Fibroblast of pulmonary artery (primary cell): ENCODE results near the gene C18orf63.

Experiments
- DNase-seq: peaks from one replicate; pipeline ENCODE4 v3.0.0-alpha.2; 2010; ENCODE audit warnings: low read depth
- H3K4me3 ChIP-seq: replicated peaks from 2 replicates; pipeline ENCODE4 v1.5.1; 2011; ENCODE audit warnings: low read depth, mild to moderate bottlenecking, control low read depth, low read length, moderate library complexity
- TF ChIP-seq, protein P1 (sequence below): IDR thresholded peaks from 2 replicates; pipeline ENCODE4 v1.5.1; 2011; ENCODE audit warnings: mild to moderate bottlenecking, control low read depth, low read length, inconsistent platforms; ENCODE audit errors: missing control alignments

C18orf63 gene

DNA sequence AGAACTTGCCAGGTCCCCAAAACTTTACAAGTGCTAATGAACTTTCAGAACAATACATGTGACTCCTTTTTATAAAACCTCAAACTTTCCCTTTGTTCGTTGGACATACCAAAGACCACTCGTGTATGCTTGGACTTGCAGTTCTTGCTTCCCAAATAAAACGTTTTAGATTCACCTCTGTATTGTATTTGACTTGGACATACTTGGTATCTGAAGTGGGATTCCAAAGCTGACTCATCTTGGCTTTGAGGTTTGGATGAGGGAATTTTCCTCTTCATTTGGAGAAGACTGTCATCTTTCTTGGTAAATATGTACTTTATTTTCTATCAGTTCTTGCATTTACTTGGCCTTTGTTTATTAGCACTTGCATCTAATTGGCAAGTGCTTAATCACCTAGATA is 15.9 kb upstream of the C18orf63 start:
- H3K4me3 ChIP-seq = no peak overlapping the region
- TF ChIP-seq, protein P1, sequence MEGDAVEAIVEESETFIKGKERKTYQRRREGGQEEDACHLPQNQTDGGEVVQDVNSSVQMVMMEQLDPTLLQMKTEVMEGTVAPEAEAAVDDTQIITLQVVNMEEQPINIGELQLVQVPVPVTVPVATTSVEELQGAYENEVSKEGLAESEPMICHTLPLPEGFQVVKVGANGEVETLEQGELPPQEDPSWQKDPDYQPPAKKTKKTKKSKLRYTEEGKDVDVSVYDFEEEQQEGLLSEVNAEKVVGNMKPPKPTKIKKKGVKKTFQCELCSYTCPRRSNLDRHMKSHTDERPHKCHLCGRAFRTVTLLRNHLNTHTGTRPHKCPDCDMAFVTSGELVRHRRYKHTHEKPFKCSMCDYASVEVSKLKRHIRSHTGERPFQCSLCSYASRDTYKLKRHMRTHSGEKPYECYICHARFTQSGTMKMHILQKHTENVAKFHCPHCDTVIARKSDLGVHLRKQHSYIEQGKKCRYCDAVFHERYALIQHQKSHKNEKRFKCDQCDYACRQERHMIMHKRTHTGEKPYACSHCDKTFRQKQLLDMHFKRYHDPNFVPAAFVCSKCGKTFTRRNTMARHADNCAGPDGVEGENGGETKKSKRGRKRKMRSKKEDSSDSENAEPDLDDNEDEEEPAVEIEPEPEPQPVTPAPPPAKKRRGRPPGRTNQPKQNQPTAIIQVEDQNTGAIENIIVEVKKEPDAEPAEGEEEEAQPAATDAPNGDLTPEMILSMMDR = no peak
- DNase-seq = peak; percentile 26

DNA sequence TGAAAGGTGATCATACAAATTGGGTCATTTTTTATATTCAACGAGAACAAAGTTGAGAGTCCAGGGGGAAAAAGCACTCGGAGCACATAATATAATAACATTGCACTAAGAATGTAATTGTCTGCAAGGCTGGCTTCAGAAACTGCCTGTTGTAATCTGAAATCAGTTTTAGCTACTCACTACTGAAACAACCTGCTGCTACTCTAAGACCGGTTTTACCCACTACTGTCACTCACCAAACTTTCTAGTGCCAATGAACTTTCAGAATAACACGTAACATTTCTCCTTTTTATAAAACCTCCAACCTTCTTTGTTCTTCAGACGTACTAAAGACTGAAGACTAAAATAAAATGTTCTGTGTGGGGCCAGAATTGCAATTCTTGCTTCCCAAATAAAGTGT is 12.3 kb upstream of the C18orf63 start:
- no peak for DNase-seq
- H3K4me3 ChIP-seq = no peak overlapping the region
- TF ChIP-seq, protein P1 = no peak

DNA sequence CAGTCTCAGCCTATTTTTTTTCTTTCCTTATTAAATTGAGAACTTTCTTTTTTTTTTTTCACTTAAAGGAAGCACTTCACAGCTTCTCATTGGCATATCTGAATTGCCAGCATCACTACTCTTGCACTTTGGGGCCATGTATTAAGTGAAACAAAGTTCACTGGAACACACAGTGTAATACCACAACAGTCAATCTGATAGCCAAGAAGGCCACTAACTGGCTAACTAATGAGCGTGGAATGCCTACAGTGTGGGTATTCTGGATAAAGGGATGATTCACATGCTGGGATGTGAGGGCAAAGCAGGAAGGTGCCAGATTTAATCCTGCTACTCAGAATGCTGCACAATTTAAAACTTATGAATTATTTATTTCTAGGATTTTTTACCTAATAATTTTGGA is 11.7 kb upstream of the C18orf63 start:
- peak; percentile 29 for DNase-seq
- H3K4me3 ChIP-seq = no peak overlapping the region
- TF ChIP-seq, protein P1 = no peak

DNA sequence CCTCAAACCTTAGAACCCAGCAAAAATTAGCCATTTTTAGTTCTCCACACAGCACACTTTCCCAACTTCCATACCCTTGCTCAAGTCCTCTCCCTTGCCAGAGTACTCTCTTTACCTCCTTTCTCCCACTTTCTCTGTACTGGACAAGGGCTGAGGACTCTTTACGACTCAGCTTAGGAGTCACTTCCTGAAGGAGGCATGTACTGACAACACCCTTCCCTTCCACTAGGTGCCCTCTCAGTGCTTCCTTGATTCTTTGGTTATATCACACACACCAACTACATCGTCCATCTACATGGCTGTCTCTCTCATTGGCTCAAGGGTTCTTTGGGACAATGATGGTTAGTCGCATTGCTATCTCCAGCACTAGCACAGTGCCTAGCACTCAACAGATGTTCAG is 5.2 kb upstream of the C18orf63 start:
- H3K4me3 ChIP-seq = no peak overlapping the region
- TF ChIP-seq, protein P1 = peak; percentile 54
- DNase-seq = peak; percentile 64

- H3K4me3 ChIP-seq = no peak overlapping the region
- no peak for DNase-seq
- TF ChIP-seq, protein P1 = no peak
These were observed 4.6 kb upstream of the C18orf63 start for GRCh38 chr18:74311000-74311399.

GRCh38 chr18:74314759-74315463 is 728 bp upstream of the C18orf63 start:
- TF ChIP-seq, protein P1 = no peak

More at GRCh38 chr18:74314759-74315463, 728 bp upstream of the C18orf63 start:
- no peak overlapping the region for H3K4me3 ChIP-seq
- DNase-seq = no peak
